GM06990 (cell line): ENCODE results near the gene ENPP7.
"Not testable (repeated sequence)": the region's sequence is repeated elsewhere in the genome, so short reads cannot be mapped to it uniquely, and the experiment has no call there.

Experiments
- DNase-seq: peaks from one replicate; pipeline ENCODE4 v3.0.0-alpha.2; 2011; ENCODE audit not compliant: insufficient read length; ENCODE audit errors: extremely low read depth
- H3K27me3 ChIP-seq: replicated peaks from 2 replicates; pipeline ENCODE4 v1.6.0; 2011; ENCODE audit warnings: low read length; ENCODE audit not compliant: control insufficient read depth, insufficient read depth
- H3K36me3 ChIP-seq: 2 replicates; pipeline ENCODE4 v1.5.1; 2011; ENCODE audit warnings: low read length; ENCODE audit not compliant: control insufficient read depth, insufficient read depth
- H3K4me3 ChIP-seq: replicated peaks from 2 replicates; pipeline ENCODE4 v1.5.1; 2011; ENCODE audit warnings: low read depth, mild to moderate bottlenecking, control low read depth, low read length
- TF ChIP-seq, protein P1 (sequence below): IDR thresholded peaks from 2 replicates; pipeline ENCODE4 v1.5.1; 2011; ENCODE audit warnings: low read length, control low read depth, mild to moderate bottlenecking, inconsistent platforms; ENCODE audit not compliant: insufficient read depth, poor library complexity, severe bottlenecking

ENPP7 gene

GRCh38 chr17:79760197-79760906, 29.6 kb downstream of the ENPP7 start:
- H3K36me3 ChIP-seq = no peaks in the 10 kb centered on the region
- H3K27me3 ChIP-seq = no peaks in the 10 kb centered on the region
- no peak for DNase-seq
- TF ChIP-seq, protein P1, sequence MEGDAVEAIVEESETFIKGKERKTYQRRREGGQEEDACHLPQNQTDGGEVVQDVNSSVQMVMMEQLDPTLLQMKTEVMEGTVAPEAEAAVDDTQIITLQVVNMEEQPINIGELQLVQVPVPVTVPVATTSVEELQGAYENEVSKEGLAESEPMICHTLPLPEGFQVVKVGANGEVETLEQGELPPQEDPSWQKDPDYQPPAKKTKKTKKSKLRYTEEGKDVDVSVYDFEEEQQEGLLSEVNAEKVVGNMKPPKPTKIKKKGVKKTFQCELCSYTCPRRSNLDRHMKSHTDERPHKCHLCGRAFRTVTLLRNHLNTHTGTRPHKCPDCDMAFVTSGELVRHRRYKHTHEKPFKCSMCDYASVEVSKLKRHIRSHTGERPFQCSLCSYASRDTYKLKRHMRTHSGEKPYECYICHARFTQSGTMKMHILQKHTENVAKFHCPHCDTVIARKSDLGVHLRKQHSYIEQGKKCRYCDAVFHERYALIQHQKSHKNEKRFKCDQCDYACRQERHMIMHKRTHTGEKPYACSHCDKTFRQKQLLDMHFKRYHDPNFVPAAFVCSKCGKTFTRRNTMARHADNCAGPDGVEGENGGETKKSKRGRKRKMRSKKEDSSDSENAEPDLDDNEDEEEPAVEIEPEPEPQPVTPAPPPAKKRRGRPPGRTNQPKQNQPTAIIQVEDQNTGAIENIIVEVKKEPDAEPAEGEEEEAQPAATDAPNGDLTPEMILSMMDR = no peak
- peak overlapping the region; percentile 34; the same call in 1 of the 2 replicates for H3K4me3 ChIP-seq

- H3K27me3 ChIP-seq = no peaks in the 10 kb centered on the region
- DNase-seq = no peak
- no peak overlapping the region for H3K4me3 ChIP-seq
- TF ChIP-seq, protein P1 = no peak
- no peaks in the 10 kb centered on the region for H3K36me3 ChIP-seq
Observed at GRCh38 chr17:79761894-79762589, 31.3 kb downstream of the ENPP7 start.

DNA sequence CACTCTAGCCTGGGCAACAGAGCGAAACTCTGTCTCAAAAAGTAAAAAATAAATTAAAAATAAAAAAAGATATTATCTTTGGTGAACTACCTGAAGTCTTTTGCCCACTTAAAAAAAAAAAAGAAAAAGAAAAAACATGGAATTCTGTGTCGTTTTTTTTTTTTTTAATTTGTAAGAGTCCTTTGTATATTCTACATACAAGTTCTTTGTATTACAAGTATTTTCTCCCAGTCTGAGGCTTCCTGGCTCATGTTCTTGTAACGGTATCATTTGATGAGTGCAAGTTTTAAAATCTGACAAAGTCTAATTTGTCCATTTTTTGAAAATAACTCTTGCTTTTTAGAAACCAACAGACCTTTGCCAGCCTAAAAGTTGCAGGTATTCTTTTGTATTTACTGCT, 35.0 kb downstream of the ENPP7 start:
- DNase-seq = no peak
- TF ChIP-seq, protein P1 = no peak
- H3K4me3 ChIP-seq = no peak overlapping the region
- H3K36me3 ChIP-seq = no peaks in the 10 kb centered on the region
- no peaks in the 10 kb centered on the region; the same call in 1 of the 2 replicates for H3K27me3 ChIP-seq

DNA sequence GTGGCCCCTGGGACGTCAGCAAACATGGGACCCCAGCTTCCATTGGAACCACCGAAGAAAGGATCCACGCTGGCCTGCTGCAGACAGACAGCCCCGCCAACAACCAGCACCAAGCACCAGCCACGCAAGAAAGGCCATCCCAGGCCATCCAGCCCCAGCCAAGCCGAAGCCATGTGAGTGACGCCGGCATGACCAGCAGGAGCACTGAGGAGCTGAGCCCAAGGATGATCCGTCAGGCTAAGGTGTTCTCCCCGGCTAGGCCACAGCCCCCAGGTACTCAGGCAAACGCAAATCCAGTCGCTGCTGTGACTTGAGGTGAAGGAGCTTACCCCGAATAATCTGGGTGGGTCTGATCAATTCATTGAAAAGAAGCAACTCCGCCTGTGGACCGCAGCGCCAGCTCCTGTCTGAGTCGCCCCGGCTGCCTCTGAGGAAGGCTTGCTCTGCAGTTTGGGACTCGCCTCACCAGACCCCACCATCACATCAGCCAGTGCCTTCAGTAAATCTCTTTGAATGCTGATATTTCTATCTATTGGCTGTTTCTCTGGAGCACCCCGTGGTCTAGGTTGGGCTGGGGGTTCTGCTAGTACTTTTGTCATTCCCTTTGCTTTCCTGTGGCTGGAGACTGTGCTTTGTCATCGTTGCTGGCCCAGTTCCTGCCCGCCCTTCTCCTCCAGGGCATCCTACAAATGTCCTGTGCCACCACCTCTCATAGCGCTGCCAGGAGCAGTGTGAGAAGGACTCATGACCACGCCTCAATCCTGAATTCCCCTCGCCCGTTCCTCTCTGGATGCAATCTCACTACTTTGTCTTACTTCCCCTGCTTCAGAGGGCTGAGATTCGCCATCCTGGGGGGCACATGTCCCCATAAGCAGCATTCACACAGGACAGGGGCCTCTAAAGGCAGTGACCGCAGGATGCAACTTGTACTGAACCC, 39.1 kb downstream of the ENPP7 start:
- DNase-seq = no peak
- H3K4me3 ChIP-seq = no peak overlapping the region
- H3K27me3 ChIP-seq = no peaks in the 10 kb centered on the region; the same call in none of the 2 replicates
- H3K36me3 ChIP-seq = no peaks in the 10 kb centered on the region
- TF ChIP-seq, protein P1 = no peak

GRCh38 chr17:79771276-79771675, 40.5 kb downstream of the ENPP7 start:
- TF ChIP-seq, protein P1 = no peak
- DNase-seq = no peak
- no peaks in the 10 kb centered on the region; the same call in none of the 2 replicates for H3K27me3 ChIP-seq
- H3K36me3 ChIP-seq = no peaks in the 10 kb centered on the region
- H3K4me3 ChIP-seq = no peak overlapping the region

GRCh38 chr17:79772726-79773125, 42.0 kb downstream of the ENPP7 start:
- not testable (repeated sequence) for H3K27me3 ChIP-seq, H3K36me3 ChIP-seq, DNase-seq, H3K4me3 ChIP-seq
